Mucosa of descending colon (tissue), 3 donors: ENCODE results near the gene LZTR1. TPM values are rescaled to one million over a fixed set of nuclear protein-coding genes. Genes with fewer than 3 reads are reported as not detected.

Source experiments
- ATAC-seq: fragments of 200-7000 bp; cut with Tn5 transposase; one replicate; pipeline ENCODE4 v1.9.1; 2020; ENCODE audit warnings: mild to moderate bottlenecking, moderate library complexity
- DNase-seq, 3 donors: peaks; one replicate each; pipeline ENCODE4 v3.0.0-alpha.2; 2020
- H3K36me3 ChIP-seq: fragments of 200-600 bp; one replicate; pipeline ENCODE4 v1.8.0; 2021; ENCODE audit warnings: low read depth, mild to moderate bottlenecking
- H3K4me1 ChIP-seq: fragments of 200-600 bp; one replicate; pipeline ENCODE4 v1.8.0; 2021; ENCODE audit warnings: low read depth, mild to moderate bottlenecking
- H3K4me3 ChIP-seq: fragments of 200-600 bp; one replicate; pipeline ENCODE4 v1.8.0; 2021; ENCODE audit warnings: mild to moderate bottlenecking
- H3K9me3 ChIP-seq: fragments of 200-600 bp; one replicate; pipeline ENCODE4 v1.8.0; 2021; ENCODE audit warnings: mild to moderate bottlenecking
- intact Hi-C, 2 donors: fragments of 100-400 bp; cut with DNase I in 1 of 2; cut with micrococcal nuclease in 1 of 2; formaldehyde crosslinking; loops; one replicate each; pipeline versions ENCODE4 v1.11.0 to v1.11.1; 2022; cut with DNase I, micrococcal nuclease
- total RNA-seq, 3 donors: library from RNA; stranded (reverse); fragmentation: NEBNext Ultra II Directional in 2 of 3; extraction: Animal tissue kit (Norgen Biotek cat#: 25700) in 2 of 3; gene quantifications; one replicate each; pipeline versions ENCODE4 v1.2.1 to v1.2.4, GENCODE V29; 2021 to 2023
- TF ChIP-seq, protein P1 (sequence below): fragments of 200-600 bp; IDR thresholded peaks from one replicate; pipeline ENCODE4 v1.8.0; 2022; ENCODE audit warnings: antibody characterized with exemption, mild to moderate bottlenecking
- donor health status: DM: no; HTN: no; CAD: no; lungs with moderate emphysema.
- donor health status: DM: no; HTN: no; CAD: no.
- donor health status: DM: no; HTN: yes; CAD: no.

LZTR1 gene
- total RNA-seq, 3 donors from 2014 or later: 42.9 to 71.3 (median 43.6) TPM

GRCh38 chr22:20991252-20992055, 9.4 kb downstream of the LZTR1 start:
- intact Hi-C loops: no loop called here
- ATAC-seq: no peak
- TF ChIP-seq, protein P1, sequence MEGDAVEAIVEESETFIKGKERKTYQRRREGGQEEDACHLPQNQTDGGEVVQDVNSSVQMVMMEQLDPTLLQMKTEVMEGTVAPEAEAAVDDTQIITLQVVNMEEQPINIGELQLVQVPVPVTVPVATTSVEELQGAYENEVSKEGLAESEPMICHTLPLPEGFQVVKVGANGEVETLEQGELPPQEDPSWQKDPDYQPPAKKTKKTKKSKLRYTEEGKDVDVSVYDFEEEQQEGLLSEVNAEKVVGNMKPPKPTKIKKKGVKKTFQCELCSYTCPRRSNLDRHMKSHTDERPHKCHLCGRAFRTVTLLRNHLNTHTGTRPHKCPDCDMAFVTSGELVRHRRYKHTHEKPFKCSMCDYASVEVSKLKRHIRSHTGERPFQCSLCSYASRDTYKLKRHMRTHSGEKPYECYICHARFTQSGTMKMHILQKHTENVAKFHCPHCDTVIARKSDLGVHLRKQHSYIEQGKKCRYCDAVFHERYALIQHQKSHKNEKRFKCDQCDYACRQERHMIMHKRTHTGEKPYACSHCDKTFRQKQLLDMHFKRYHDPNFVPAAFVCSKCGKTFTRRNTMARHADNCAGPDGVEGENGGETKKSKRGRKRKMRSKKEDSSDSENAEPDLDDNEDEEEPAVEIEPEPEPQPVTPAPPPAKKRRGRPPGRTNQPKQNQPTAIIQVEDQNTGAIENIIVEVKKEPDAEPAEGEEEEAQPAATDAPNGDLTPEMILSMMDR: no peak
- H3K4me3 ChIP-seq: no peak overlapping the region
- peaks cover 3% of the 10 kb centered on the region for H3K36me3 ChIP-seq
- no peak for DNase-seq
- H3K4me1 ChIP-seq: no peaks in the 10 kb centered on the region
- no peaks in the 10 kb centered on the region for H3K9me3 ChIP-seq

GRCh38 chr22:20992056-20992442, 10.0 kb downstream of the LZTR1 start:
- TF ChIP-seq, protein P1: no peak
- Histone ChIP-seq H3K4me3 (no peak overlapping the region), H3K36me3 (no peaks in the 10 kb centered on the region), H3K9me3 (no peaks in the 10 kb centered on the region), H3K4me1 (no peaks in the 10 kb centered on the region)
- DNase-seq (no peak), ATAC-seq (no peak)
- intact Hi-C loops: no loop called here

DNA sequence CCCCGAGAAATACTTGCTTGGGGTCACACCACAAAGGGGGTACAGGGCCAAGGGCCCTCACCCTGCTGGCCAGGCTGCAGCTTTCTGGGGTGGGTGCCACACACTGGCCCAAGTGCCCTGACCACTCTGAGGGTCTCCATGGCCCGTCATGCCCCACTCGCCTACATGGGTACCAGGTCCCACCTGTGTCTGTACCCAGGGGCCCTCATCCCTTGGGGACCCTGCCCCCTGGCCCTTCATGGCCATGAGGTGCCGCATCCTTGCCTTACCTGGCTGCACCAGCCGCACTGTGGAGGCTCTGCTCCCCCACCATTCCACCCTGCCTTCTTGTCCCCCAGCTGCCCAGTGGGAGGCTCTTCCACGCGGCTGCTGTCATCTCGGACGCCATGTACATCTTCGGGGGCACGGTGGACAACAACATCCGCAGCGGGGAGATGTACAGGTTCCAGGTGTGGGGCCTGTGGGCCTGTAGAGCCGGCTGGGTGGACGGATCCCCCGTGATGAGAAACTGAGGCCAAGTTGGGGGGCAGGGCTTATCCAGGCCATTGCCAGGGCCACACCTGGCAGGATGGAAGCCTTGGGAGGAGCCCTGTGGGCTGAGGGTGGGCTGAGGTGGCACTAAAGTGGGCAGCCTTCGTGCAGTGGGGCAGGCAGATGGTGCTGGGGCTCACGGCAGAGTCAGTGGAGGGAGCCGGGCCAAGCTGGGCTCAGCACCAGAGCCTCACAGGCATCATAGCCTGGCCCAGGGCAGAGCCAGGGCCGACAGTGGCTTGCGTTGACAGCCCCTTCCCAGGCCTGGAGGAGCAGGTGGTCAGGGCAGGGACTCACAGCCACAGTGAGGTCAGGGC, 10.6 kb downstream of the LZTR1 start:
- no peak for DNase-seq
- Histone ChIP-seq H3K4me1 (no peaks in the 10 kb centered on the region), H3K36me3 (no peaks in the 10 kb centered on the region), H3K9me3 (no peaks in the 10 kb centered on the region), H3K4me3 (no peak overlapping the region)
- no peak for ATAC-seq
- intact Hi-C loops: no loop called here
- TF ChIP-seq, protein P1: no peak

DNA sequence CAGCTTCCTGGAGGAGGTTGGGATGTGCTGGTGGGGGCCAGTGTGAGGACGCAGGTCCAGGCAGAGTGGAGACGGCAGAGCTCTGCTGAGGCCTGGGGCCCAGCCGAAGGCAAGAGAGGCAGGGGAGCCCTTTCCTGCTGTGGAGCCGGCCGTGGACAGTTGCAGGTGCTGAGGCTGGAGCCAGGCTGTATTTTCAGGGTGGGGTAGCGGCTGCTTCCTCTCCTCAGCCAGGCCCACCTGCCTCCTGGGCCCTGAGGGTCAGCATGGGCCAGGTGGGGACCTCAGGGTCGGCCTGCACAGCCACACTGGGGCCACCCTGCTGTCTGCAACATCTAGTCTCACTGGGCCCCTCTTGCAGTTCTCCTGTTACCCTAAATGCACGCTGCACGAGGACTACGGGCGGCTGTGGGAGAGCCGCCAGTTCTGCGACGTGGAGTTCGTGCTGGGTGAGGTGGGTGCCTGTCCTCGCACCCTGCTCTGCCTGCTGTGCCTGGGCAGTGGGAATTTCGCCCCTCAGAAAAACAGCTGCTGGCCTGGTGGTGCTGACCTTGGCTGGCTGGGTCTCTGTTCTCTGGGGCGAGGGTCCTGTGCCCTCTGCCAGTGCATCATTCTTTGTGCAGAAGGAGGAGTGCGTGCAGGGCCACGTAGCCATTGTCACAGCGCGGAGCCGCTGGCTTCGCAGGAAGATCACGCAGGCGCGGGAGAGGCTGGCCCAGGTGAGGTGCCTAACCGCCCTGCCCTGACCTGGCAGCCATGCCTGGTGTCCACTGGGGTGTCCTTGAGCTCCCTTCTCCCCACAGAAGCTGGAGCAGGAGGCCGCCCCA, 11.4 kb downstream of the LZTR1 start:
- intact Hi-C loops: no loop called here
- Histone ChIP-seq H3K4me3 (no peak overlapping the region), H3K9me3 (no peaks in the 10 kb centered on the region), H3K36me3 (no peaks in the 10 kb centered on the region), H3K4me1 (no peaks in the 10 kb centered on the region)
- TF ChIP-seq, protein P1: no peak
- DNase-seq (no peak), ATAC-seq (no peak)

- intact Hi-C loops: no loop called here
- no peaks in the 10 kb centered on the region for H3K36me3 ChIP-seq
- ATAC-seq (no peak), DNase-seq (no peak)
- H3K4me3 ChIP-seq: no peak overlapping the region
- no peaks in the 10 kb centered on the region for H3K4me1 ChIP-seq
- TF ChIP-seq, protein P1: no peak
- no peaks in the 10 kb centered on the region for H3K9me3 ChIP-seq
Observed at GRCh38 chr22:20994128-20994901, 12.2 kb downstream of the LZTR1 start.
